H1 (cell line): ENCODE results near the gene KRTAP12-4. TPM values are rescaled to one million over a fixed set of nuclear protein-coding genes. Genes with fewer than 3 reads are reported as not detected.

Source experiments
- CTBP2 ChIP-seq: IDR thresholded peaks from 2 replicates; pipeline ENCODE4 v1.7.0; 2011; ENCODE audit warnings: borderline replicate concordance, mild to moderate bottlenecking, moderate library complexity, mixed read lengths, low read length; ENCODE audit not compliant: insufficient read depth, insufficient read length
- SAP30 ChIP-seq: fragments of 300-600 bp; sonication (generic); IDR thresholded peaks from 2 replicates; pipeline ENCODE4 v1.7.1; 2012; ENCODE audit warnings: low read length, moderate library complexity, mild to moderate bottlenecking, inconsistent platforms; ENCODE audit not compliant: insufficient read depth, insufficient replicate concordance
- SIN3A ChIP-seq, 2 experiments: IDR thresholded peaks in 1 of 2; conservative IDR thresholded peaks in 1 of 2; 2 replicates each; pipeline ENCODE4 v1.6.1; 2011 to 2012; ENCODE audit warnings: low read length in 2 of 2, improper control_type of control experiment in 1 of 2, low read depth in 1 of 2, mild to moderate bottlenecking in 1 of 2
- SP1 ChIP-seq: IDR thresholded peaks from 2 replicates; pipeline ENCODE4 v1.6.1; 2011; ENCODE audit warnings: low read depth, low read length
- TBP ChIP-seq: IDR thresholded peaks from 2 replicates; pipeline ENCODE4 v1.6.1; 2011; ENCODE audit warnings: low read depth, low read length, improper control_type of control experiment
- polyA plus RNA-seq, 7 experiments: library from polyadenylated mRNA; depleted of rRNA in 3 of 7; stranded (reverse) in 5 of 7; unstranded in 2 of 7; fragments of >200 nt in 5 of 7; fragments of 200-250 nt in 2 of 7; gene quantifications; 1 replicate in 5 of 7; 2 replicates in 1 of 7; 4 replicates in 1 of 7; pipeline versions ENCODE4 v1.2.1 to v1.2.3, GENCODE V29; 2011 to 2013; ENCODE audit warnings: missing spikeins in 2 of 7, mixed read lengths in 2 of 7
- total RNA-seq: library from RNA; stranded (reverse); fragmentation: NEBNext Ultra II Directional; extraction: Animal tissue kit (Norgen Biotek cat#: 25700); gene quantifications from 2 replicates; pipeline ENCODE4 v1.2.1, GENCODE V29; 2021

Gene KRTAP12-4
- total and polyA plus RNA-seq, 2 of the 8 experiments (the other 6 are each of a cell fraction or from before 2014, with no cell fraction given) = not detected

DNA sequence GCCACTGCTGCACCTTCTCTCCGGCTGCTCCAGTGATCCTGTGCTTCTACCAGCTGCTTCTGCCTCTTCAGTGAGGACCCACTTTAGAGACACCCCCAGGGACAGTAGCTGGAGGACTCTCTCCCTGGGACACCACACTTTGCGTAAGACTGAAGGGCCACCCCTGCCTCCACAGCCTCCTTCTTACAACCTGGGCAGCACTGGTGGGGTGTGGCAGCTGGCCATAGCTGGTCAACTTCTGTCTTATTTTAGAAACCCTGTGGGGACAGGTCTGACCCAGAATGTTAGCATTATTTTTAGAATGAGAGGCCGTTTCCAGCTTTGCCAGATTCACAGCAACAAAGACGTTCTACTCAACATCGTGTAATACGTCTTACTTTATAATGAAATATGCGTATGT, 28.7 kb downstream of the KRTAP12-4 start (continued):
- TF ChIP-seq SIN3A (conservative IDR thresholded peaks at IDR 0.05 in 1 of 2, IDR thresholded peaks at IDR 0.05 in 1 of 2; ENCODE audit: low read depth in 1 of 2, low read length in 2 of 2) (no peak), SP1 (no peak), SAP30 (no peak), TBP (no peak), CTBP2 (no peak)
